Nucleus accumbens (tissue), 56 donors: Measurements from ENCODE around the gene PACSIN1.

Experiments
- DNase-seq, 56 donors: peaks; one replicate each; lab custom pipeline; 2025; lab: John Stamatoyannopoulos, UW

The PACSIN1 gene

GRCh38 chr6:34513646-34514045 lies 47.8 kb downstream of the PACSIN1 start:
- DNase-seq, result no peak

- DNase-seq, result no peak
Observed at GRCh38 chr6:34514112-34514511, 48.2 kb downstream of the PACSIN1 start.

- peak in 48 of 56 donors; percentile 12 to 93 (median 64) for DNase-seq
Observed at GRCh38 chr6:34514593-34515472, 49.0 kb downstream of the PACSIN1 start.

- DNase-seq, result peak in 5 of 56 donors; percentile 9 to 49 (median 25)
Observed at GRCh38 chr6:34515473-34516387, 49.9 kb downstream of the PACSIN1 start.

GRCh38 chr6:34516391-34517324 lies 50.8 kb downstream of the PACSIN1 start:
- no peak for DNase-seq

- no peak for DNase-seq
Observed at GRCh38 chr6:34517461-34517881, 51.6 kb downstream of the PACSIN1 start.

- DNase-seq, result no peak
Observed at GRCh38 chr6:34517966-34518365, 52.1 kb downstream of the PACSIN1 start.

- no peak for DNase-seq
Observed at GRCh38 chr6:34518669-34519365, 52.9 kb downstream of the PACSIN1 start.

GRCh38 chr6:34519971-34520644 lies 54.2 kb downstream of the PACSIN1 start:
- DNase-seq, result no peak

- DNase-seq, result no peak
Observed at GRCh38 chr6:34520645-34521462, 55.0 kb downstream of the PACSIN1 start.

GRCh38 chr6:34521463-34522285 lies 55.8 kb downstream of the PACSIN1 start:
- DNase-seq, result no peak

GRCh38 chr6:34522761-34523160 lies 56.9 kb downstream of the PACSIN1 start:
- no peak for DNase-seq

GRCh38 chr6:34523441-34524206 lies 57.7 kb downstream of the PACSIN1 start:
- DNase-seq, result no peak

- no peak for DNase-seq
Observed at GRCh38 chr6:34524499-34524898, 58.6 kb downstream of the PACSIN1 start.

- no peak for DNase-seq
Observed at GRCh38 chr6:34524971-34525370, 59.1 kb downstream of the PACSIN1 start.

GRCh38 chr6:34525431-34526175 lies 59.7 kb downstream of the PACSIN1 start:
- DNase-seq, result no peak
